ENCODE measurements around the gene MYADM.
"Not testable (repeated sequence)": the region's sequence is repeated elsewhere in the genome, so short reads cannot be mapped to it uniquely, and the experiment has no call there.

MYADM gene, protein sequence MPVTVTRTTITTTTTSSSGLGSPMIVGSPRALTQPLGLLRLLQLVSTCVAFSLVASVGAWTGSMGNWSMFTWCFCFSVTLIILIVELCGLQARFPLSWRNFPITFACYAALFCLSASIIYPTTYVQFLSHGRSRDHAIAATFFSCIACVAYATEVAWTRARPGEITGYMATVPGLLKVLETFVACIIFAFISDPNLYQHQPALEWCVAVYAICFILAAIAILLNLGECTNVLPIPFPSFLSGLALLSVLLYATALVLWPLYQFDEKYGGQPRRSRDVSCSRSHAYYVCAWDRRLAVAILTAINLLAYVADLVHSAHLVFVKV

DNA sequence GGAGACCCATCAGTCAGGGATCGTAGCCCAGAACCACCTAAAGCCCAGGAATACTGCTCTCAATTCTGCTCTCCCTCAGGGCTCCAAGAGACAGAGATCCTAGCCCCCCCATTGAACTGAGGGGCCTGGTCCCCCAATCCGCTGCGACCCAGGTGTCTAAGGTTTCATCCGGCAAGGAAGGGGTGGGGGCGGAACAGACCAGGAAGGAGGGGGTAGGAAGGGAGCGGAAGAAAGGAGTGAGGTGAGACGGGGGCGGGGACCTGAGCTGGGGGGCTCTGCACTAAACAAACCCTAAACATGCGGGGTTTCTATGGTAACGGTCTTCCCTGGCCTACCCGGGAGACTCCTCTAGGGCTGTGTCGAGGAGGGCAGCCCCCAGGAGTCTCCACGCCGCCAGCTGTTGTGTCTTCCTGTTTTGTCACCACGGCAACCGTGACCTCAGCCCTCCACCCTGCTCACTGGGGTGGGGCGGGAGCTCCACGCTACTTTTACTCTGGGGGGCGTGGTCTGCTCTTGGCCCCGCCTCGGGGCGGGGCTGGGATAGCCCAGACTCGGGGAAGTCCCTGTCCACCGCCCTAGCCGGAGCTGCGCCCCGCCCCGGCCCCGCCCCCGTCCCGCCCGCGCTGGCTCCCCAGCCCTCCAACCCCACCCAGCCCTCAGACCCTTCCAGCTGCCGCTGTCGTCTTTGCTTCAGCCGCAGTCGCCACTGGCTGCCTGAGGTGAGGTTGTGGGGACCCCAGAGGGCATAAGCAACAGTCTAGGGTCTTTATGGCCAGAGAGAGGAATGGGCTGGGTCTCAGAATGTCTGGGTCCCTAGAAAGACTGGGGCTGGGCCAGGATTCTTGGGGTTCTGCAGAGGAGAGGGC, at the start of gene MYADM:
Gene MYADM (plus strand): TSS at position 659 of the 866 bp plus-strand sequence. CDS start 5,647 bp downstream, outside the sequence.
- DNase-seq: peak; percentile 86 to 87

DNA sequence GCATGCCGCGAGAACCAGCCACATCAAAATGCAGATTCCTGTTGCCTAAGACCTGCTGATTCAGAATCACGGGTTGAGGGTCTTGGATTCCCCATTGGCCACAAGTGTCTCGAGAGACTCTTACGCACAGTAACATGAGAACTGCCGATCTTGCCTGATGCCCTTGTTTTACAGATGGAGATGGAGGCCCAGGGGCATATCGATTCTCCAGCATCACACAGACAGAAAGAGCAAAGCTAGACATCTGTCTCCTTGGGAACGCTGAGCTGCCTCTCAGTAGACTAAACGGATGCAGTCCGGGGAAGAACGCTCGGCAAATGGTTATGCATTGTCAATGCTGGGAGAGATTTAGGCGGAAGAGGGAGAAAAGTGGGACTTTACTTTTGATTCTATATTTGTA, 48.9 kb upstream of the MYADM start:
- DNase-seq: no peak

DNA sequence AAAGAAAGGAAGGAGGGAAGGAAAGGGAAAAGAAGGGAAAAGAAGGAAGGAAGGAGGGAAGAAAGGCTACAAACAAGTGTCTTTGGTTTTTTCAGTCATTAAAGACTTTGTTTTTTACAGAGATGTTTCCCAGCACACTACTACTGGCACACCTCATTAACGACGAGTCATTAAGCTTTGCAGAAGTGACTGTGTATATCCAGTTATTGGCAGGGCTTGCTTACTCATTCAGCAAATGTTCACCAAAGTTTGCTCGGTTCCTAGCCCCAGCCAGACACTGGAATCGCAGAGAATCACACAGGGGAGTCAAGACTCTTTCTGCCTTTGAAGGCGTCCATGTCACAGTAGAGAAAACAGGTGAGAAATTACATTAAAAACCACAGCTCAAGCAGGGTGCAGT, 47.8 kb upstream of the MYADM start:
- DNase-seq: no peak

DNA sequence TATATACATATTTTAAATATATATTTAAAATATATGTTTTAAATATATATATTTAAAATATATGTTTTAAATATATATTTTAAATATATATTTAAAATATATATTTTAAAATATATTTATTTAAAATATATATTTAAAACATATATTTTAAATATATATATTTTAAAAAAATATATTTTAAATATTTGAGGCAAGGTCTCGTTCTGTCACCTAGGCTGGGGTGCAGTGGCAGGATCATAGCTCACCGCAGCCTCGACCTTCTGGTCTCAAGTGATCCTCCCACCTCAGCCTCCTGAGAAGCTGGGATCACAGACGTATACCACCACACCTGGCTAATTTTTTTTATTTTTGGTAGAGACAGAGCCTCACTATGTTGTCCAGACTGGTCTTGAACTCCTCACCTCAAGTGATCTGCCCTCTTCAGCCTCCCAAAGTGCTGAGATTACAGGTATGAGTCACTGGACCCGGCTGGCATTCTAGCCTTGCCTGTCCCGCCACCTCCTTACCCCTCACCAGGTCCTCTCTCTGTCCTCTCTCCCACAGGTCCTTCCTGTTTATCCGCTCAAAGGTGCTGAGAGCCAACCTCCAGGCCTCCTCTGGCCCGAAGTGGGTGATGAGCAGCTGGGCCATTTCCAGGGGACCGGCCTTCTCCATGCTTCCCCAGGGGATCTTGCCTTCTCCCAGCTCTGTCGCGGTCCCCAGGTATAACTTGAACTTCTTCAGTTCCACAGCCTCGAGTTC, 44.1 kb upstream of the MYADM start:
- DNase-seq: no peak

DNA sequence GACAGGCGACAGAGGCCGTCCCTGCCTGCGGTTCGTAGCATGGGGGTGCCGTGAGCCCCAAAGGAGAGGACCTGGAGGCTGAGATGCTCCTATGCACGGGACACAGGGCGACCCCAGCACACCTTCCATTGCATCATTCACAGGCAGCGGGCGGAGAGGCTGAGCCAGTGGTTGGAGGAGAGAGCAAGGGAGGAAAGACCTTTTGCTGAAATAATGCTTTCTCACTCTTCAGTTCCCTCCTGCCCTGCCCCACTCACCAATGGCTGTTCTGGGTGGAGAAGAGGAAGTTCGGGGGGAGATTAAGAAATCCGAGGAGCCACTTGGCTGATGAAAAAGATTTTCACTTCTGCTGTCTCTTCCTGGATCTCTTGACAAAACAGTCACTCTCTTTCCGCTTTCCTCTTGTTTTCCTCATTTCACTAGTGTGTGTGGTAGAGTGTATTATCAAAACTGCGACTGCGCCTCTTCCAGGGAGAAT, 43.5 kb upstream of the MYADM start, which contains the start of gene NLRP12:
Gene NLRP12 (minus strand): TSS at position 181 of the 478 bp plus-strand sequence. CDS start 140 bp downstream, at position 41.
- DNase-seq: peak; percentile 93 to 96

DNA sequence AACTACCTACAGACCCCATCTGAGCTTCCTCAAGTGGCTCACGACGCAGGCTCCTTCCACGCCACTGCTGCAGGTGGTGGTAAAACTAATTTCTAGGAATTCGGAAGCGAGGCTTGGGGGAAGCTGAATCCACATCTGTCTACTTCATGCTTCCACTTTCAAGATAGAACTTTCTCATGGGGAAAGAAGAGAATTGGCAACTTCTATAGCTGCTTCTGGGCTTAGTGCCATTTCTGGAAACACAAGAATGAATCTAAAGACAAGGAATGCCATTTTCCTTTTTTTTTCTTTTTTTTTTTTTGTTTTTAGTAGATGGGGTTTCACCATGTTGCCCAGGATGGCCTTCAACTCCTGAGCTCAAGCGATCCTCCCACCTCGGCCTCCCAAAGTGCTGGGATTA, 40.8 kb upstream of the MYADM start:
- DNase-seq: no peak

DNA sequence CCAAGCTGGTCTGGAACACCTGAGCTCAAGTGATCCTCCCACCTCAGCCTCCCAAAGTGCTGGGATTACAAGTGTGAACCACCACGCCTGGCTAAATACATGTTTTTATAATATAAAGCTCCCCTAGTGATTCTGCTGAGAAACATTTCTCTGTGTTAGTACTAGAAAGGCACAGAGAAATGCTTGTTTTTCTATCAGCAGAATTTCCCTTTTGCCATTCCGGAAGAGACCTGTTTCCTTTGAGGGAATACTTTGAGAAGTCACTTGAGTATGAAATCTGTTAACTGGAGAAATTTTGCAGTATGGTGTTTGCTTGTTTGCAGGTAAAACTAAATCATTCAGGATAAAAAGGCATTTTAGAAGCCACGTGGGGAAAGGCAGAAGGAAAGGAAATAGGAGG, 39.2 kb upstream of the MYADM start:
- DNase-seq: no peak

DNA sequence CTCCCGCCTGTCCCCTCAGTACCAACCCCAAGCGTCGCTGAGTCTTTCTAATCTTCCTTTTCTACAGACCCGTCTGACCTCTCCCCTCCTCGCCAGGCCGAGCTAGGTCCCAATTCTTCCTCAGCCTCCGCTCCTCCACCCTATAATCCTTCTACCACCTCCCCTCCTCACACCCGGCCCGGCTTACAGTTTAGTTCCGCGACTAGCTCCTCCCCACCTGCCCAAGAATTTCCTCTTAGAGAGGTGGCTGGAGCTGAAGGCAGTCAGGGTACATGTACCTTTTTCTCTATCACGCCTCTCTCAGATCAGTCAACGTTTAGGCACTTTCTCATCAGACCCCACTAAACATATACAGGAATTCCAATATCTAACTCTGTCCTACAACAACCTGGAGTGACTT, 34.8 kb upstream of the MYADM start:
- not testable (repeated sequence) for DNase-seq

DNA sequence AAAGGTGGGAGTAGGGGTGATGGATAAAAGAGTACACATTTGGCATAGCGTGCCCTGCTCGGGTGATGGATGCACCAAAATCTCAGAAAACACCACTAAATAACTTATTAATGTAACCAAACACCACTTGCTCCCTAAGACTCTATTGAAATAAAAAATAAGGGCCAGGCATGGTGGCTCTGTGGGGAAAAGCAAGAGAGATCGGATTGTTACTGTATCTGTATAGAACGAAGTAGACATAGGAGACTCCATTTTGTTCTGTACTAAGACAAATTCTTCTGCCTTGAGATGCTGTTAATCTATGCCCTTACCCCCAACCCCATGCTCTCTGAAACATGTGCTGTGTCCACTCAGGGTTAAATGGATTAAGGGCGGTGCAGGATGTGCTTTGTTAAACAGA, 29.2 kb upstream of the MYADM start:
- DNase-seq: not testable (repeated sequence)

DNA sequence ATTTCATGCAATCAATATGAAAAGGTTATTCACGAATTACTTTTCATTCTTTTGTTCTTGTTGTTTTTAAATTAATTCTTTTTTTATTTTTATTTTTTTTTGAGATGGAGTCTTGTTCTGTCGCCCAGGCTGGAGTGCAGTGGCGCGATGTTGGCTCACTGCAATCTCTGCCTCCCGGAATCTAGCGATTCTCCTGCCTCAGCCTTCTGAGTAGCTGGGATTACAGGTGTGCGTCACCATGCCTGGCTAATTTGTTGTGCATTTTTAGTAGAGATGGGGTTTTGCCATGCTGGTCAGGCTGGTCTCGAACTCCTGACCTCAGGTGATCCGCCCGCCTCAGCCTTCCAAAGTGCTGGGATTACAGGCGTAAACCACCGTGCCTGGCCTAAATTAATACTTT, 27.4 kb upstream of the MYADM start:
- DNase-seq: not testable (repeated sequence)

DNA sequence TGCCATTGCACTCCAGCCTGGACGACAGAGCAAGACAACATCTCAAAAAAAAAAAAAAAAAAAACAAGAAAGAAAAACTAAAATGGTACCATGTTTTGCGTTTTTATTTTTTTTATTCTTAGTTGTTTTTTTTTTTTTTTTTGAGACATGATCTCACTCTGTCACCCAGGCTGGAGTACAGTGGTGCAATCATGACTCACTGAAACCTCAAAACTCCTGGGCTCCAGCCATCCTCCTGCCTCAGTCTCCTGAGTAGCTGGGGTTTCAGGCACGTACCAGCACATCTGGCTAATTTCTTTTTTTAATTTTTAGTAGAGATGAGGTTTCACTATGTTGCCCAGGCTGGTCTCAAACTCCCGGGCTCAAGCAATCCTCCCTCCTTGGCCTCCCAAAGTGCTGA, 26.8 kb upstream of the MYADM start:
- peak; percentile 4 to 23 for DNase-seq

DNA sequence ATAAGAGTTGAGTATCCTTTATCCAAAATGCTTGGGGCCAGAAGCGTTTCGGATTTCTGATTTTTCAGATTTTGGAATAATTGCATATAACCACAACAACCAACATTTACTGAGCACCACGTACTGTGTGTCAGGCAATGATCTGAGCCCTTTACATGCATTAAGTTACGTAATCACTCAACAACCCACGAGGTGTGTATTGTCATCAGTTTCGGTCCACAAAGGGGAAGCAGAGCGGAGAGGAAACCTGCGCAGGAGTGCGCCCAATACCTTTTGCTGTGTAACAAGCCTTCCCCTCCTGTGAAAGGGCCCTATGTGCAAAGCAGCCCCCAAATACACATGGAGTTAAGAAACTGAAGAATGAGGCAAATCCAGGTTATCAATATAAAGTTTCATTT, 22.8 kb upstream of the MYADM start:
- DNase-seq: peak; percentile 3 to 17

DNA sequence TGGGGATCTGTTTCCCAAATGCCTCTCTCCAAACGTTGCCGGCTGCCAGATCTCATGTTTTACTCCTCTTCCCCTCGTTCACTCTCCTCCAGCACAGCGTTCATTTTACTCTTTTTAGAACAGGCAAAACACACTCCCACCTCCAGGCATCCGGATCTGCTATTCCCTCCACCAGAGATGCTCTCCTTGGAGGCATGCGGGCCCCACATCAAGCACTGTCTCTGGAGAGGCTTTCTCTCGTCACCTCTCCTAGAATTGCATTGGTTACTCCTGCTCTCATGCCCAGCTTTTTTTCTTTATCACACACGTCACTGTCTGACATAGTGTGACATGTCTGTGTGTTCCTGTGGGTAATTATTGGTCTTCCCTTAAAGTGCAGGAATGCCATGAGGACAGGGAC, 20.1 kb upstream of the MYADM start:
- DNase-seq: no peak

DNA sequence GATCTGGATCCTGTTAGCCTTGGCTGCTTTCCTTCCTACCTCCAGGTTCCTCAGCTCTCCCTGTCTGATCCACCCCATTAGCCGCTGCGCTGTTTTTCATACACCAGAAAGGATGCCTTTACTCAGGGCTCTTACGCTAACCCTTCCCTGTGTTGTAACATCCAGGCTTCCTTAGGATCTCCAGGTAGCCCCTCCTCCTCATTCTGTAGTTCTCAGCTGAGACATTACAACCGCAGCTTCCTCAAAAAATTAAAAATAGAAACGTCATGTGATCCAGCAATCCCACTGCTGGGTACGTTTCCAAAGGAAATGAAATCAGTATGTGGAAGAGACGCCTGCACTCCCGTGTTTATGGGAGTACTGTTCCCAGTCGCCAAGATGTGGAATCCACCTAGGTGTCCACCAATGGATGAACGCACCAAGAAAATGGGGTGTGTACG, 18.4 kb upstream of the MYADM start:
- peak; percentile 19 to 33 for DNase-seq

DNA sequence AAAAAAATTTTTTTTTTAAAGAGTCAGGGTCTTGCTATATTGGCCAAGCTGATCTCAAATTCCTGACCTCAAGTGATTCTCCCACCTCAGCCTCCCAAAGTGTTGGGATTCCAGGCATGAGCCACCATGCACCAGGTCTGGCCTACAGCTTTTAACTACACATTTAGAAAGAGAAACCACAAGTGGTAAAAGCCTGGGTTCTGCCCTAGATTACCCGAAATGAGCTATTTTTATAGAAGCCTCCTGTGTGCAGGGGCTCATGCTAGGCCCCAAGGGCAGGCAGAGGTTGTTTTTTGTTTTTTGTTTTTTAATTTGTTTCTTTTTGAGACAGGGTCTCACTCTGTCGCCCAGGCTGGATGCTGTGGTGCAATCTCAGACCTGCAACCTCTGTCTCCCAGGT, 14.0 kb upstream of the MYADM start:
- no peak for DNase-seq

DNA sequence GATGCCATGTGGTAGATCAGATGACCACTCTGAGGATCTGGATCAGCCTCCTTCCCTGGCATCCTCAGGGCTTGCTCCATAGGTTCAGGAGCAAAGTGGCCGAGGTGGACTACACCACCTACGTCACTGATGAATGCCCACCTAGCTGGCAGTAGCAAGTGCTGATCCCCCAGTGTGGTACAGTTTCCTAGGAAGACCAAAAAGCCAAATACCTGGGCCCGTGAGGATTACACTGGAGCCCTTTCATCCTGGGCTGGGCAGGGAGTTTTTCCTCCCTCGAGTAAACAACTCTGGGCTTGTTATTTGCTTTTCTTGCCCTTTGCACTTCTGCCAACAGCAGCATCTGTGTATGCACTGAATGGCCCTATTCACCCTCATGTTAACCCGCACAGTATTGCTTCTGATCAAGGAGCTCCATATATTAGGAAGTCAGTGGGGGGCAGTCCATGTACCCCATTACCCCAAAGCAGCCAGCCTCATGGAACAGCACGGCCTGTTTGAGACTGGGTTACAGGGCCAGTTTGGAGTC, 3.3 kb upstream of the MYADM start:
- no peak for DNase-seq

DNA sequence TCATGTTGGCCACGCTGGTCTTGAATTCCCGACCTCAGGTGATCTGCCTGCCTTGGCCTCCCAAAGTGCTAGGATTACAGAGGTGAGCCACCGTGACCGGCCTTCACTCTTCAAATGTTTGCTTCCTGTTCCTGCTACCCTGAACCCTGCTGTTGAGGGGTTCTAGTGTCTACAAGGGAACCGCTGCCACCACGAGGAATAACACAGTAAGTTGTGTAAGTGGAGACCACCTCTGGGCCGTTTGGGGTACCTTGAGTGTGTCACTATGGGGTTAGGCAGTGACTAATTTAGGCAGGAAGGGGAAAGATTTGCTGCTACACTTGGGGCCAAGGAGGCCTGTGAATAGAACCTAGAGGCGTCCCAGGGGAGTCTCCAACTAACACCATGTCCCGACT, 2.2 kb upstream of the MYADM start:
- DNase-seq: no peak

DNA sequence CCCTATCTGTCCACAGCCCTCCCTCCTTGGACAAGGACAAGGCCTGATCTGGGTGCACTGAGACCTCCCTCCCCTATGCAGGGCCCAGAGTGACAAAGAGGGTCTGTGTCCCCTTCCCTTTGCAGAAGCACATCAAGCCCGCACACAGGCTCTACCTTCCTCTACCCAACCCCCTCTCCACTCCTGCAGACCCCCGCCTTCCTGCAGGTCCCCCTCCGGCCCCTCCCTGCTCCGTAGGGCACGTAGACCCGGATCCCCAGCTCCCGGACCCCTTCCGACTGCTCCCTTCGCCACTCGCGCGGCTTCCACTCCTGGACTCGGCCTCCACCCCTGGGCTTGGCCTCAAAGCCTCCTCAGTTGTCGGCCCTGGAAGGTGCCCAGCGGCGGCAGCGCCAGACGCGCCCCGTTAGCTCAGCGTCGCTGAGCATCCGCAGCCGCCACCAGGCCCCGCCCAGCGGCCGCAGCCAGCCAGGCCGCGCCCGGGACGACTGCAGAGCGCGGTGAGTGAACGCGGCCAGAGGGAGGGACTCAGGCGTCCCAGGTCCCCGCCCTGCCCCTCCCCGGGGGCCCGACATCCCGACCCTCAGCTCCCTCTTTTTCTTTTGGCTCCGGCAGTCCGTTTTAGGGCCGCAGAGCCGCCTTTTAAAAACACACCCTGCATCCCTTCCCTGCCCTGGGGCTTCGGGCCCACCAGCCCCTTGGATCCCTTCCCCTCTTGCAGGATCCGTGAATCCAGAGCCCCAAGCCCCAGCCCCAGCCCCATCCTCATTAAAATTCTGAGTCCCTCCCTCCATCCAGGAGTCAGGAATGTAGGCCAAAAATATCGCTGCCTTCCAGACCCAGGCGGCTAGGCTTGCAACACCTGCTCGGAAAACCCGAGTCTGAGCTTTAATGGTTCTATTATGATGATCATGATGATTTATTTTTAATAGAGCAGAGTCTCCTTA, 1.5 kb upstream of the MYADM start:
- peak in 1 of 2 experiments; percentile 27 for DNase-seq

DNA sequence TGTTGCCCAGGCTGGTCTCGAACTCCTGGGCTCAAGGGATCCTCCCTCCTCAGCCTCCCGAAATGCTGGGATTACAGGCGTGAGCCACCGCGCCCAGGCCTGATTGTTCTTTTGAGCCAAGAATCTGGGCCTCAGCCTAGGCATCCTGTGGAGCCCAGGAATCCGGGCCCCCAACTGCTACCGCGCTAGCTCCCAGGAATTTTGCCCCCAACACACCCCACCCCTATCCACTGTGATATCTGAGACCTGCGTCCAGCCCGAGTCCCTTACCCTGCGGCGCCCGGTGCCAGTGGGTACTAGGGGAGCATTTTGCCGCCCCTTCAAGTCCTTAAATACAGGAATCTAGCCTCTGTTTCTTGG, 838 bp upstream of the MYADM start:
- DNase-seq: no peak

DNA sequence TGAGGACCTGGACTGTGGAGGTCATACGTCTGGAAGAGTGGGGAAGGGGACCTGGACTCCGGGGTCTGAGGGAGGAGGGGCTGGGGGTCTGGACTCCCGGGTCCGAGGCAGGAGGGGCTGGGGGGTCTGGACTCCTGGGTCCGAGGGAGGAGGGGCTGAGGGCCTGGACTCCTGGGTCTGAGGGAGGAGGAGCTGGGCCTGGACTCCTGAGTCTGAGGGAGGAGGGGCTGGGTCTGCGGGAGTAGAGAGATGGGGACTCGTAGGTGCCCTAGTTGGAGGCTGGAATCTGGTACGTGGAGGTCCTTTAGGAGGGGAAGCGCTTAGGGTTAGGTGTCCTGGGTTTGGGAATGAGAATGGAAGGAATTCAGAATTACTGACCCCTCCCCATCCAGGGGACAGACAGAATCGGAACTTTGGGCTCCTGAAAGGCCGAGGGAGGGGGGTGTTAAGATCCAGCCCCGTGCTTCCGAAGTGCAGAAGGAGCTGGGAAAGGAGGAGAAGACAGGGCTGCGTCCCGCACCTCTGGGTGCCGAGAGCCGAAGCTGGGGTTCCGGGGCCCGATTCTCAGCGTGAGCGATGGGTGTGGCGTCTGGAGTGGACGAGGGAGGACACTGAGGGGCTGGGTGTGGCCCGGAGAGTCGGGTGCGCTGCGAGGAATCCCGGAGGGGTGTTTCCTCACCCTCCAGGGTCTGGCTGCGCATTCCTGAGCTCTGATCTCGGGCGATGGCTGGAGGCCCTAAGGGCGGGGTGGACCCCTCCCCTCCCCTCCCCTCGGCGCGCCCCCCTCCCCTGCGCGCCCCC, 608 bp downstream of the MYADM start:
- DNase-seq: no peak
